ENCODE data around the gene PCDH11Y. TPM values are rescaled to one million over a fixed set of nuclear protein-coding genes. Genes with fewer than 3 reads are reported as not detected.

Gene PCDH11Y
- not detected for total RNA-seq

GRCh38 chrY:5000057-5000456 is at the start of gene PCDH11Y:
Gene PCDH11Y (plus strand): TSS chrY:5000296. CDS start chrY:5057100, 56,804 bp downstream.

Small RNAs within 50 kb of the gene (small RNA-seq; reads per million reads assigned to genes)
- gene RNU2-57P (ENCODE audit: low replicate concordance), result not detected
- not detected for gene SNX3P1Y (ENCODE audit: low replicate concordance)

Data from metanephros (tissue), 2 donors.